ENCODE data around the gene TGFBR3L. TPM values are rescaled to one million over a fixed set of nuclear protein-coding genes. Genes with fewer than 3 reads are reported as not detected.
"Not testable (repeated sequence)": the region's sequence is repeated elsewhere in the genome, so short reads cannot be mapped to it uniquely, and the experiment has no call there.

Gene TGFBR3L
- total RNA-seq, 1 donor from 2014 or later: 11.2 TPM

DNA sequence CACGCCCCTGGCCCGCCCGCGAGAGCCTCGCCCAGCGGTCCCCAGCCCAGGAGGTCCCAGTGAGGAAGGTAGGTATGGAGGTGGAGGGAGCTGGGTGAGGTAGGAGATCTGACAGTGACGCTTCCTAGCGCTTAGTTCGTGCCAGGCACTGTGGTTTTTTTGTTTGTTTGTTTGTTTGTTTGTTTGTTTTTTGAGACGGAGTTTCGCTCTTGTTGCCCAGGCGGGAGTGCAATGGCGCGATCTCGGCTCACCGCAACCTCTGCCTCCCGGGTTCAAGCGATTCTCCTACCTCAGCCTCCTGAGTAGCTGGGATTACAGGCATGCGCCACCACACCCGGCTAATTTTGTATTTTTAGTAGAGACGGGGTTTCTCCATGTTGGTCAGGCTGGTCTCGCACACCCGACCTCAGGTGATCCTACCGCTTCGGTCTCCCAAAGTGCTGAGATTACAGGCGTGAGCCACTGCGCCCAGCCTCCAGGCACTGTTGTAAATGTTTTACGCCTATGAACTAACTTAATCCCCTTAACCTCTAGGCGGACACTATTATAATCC is 3.5 kb downstream of the TGFBR3L start:
- Mint-ChIP-seq H3K4me1 (ENCODE audit: low read depth) (peaks cover 42% of the 10 kb centered on the region), H3K4me3 (ENCODE audit: unreplicated experiment) (peak overlapping the region; percentile 62)
- peak; percentile 4 for TF ChIP-seq CTCF (IDR thresholded peaks at IDR 0.05)
- H3K9me3 Mint-ChIP-seq (ENCODE audit: low read depth); DNase-seq (ENCODE audit: low spot score); H3K27me3 Mint-ChIP-seq (ENCODE audit: low read depth); H3K27ac Mint-ChIP-seq (ENCODE audit: unreplicated experiment); H3K36me3 Mint-ChIP-seq (ENCODE audit: low read depth): not testable (repeated sequence)

DNA sequence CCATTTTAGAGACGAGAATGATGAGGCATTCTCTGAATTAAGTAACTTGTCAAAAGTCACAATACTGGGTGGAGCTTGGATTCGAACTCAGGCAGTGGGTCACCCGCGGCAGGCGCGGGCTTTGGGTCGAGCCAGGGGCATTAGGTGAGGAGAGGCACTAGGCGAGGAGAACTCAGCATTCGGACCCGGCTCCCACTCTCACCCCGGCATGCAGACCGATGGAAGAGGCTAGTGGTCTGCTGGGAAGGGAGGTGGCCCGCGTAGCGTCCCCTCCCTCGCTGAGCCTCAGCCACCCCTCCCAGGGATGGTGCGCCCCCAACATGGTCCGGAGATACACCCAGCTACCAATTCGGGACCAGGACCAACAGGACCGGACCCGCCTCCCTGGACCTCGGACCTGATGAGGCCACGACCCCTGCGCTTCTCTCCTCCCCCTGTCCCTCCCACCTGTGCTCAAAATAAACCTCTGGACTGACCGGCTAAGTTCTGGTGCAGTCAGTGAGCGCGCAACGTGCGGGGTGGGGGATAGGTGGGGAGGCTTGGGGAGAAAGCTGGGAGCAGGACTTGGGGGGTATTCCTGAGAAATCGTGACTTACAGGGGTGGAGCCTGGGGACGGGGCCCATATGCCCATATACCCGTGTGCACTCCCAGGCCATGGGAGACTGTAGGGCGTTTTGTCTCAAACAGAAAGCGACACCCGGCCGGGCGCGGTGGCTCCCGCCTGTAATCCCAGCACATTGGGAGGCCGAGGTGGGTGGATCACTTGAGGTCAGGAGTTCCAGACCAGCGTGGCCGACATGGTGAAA is 4.2 kb downstream of the TGFBR3L start:
- Mint-ChIP-seq H3K4me1 (ENCODE audit: low read depth) (peaks cover 45% of the 10 kb centered on the region), H3K27me3 (ENCODE audit: low read depth) (no peaks in the 10 kb centered on the region), H3K4me3 (ENCODE audit: unreplicated experiment) (peak overlapping the region; percentile 82), H3K36me3 (ENCODE audit: low read depth) (no peaks in the 10 kb centered on the region), H3K9me3 (ENCODE audit: low read depth) (no peaks in the 10 kb centered on the region), H3K27ac (ENCODE audit: unreplicated experiment) (no peak overlapping the region)
- DNase-seq (ENCODE audit: low spot score): peak; percentile 95
- no peak for TF ChIP-seq CTCF (IDR thresholded peaks at IDR 0.05)

GRCh38 chr19:7919610-7920518 is 5.2 kb downstream of the TGFBR3L start, which contains the start of gene SNAPC2:
Gene SNAPC2 (plus strand): TSS chr19:7920338. CDS start chr19:7920367, 29 bp downstream.
- peak within 1 kb of the TSS; percentile 82 for H3K4me3 Mint-ChIP-seq (ENCODE audit: unreplicated experiment)
- TF ChIP-seq CTCF (IDR thresholded peaks at IDR 0.05): peak; percentile 44
- H3K27ac Mint-ChIP-seq (ENCODE audit: unreplicated experiment): peak within 1 kb of the TSS; percentile 95
- peaks cover 48% of the 10 kb centered on the region for H3K4me1 Mint-ChIP-seq (ENCODE audit: low read depth)
- H3K9me3 Mint-ChIP-seq (ENCODE audit: low read depth): no peaks in the 10 kb centered on the region
- DNase-seq (ENCODE audit: low spot score): peak; percentile 98
- no peaks in the 10 kb centered on the region for H3K27me3 Mint-ChIP-seq (ENCODE audit: low read depth)
- H3K36me3 Mint-ChIP-seq (ENCODE audit: low read depth): no peaks in the 10 kb centered on the region

GRCh38 chr19:7920519-7921301 is 6.1 kb downstream of the TGFBR3L start:
- Mint-ChIP-seq H3K27me3 (ENCODE audit: low read depth) (no peaks in the 10 kb centered on the region), H3K9me3 (ENCODE audit: low read depth) (no peaks in the 10 kb centered on the region), H3K4me1 (ENCODE audit: low read depth) (peaks cover 44% of the 10 kb centered on the region), H3K27ac (ENCODE audit: unreplicated experiment) (peak overlapping the region; percentile 95), H3K36me3 (ENCODE audit: low read depth) (no peaks in the 10 kb centered on the region), H3K4me3 (ENCODE audit: unreplicated experiment) (peak overlapping the region; percentile 82)
- peak; percentile 98 for DNase-seq (ENCODE audit: low spot score)
- TF ChIP-seq CTCF (IDR thresholded peaks at IDR 0.05): no peak

All from chondrocyte (in vitro differentiated cells).